GM21367 (cell line): ENCODE measurements around the gene NTN3.

ENCODE experiments used
- ATAC-seq: cut with Tn5 transposase; IDR thresholded peaks from one replicate; pipeline ENCODE4 v1.9.1; 2021; ENCODE audit not compliant: unreplicated experiment

Gene NTN3

DNA sequence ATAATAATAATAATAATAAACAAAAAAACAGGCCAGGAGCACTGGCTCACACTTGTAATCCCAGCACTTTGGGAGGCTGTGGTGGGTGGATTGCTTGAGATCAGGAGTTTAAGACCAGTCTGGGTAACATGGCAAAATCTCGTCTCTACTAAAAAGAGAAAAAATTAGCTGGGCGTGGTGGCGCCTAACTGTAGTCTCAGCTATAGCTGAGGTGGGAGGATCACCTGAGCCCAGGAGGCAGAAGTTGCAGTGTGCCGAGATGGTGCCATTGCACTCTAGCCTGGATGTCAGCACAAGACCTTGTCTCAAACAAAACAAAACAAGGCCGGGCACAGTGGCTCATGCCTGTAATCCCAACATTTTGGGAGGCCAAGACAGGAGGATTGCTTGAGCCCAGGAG is 23.9 kb downstream of the NTN3 start:
- no peak for ATAC-seq

DNA sequence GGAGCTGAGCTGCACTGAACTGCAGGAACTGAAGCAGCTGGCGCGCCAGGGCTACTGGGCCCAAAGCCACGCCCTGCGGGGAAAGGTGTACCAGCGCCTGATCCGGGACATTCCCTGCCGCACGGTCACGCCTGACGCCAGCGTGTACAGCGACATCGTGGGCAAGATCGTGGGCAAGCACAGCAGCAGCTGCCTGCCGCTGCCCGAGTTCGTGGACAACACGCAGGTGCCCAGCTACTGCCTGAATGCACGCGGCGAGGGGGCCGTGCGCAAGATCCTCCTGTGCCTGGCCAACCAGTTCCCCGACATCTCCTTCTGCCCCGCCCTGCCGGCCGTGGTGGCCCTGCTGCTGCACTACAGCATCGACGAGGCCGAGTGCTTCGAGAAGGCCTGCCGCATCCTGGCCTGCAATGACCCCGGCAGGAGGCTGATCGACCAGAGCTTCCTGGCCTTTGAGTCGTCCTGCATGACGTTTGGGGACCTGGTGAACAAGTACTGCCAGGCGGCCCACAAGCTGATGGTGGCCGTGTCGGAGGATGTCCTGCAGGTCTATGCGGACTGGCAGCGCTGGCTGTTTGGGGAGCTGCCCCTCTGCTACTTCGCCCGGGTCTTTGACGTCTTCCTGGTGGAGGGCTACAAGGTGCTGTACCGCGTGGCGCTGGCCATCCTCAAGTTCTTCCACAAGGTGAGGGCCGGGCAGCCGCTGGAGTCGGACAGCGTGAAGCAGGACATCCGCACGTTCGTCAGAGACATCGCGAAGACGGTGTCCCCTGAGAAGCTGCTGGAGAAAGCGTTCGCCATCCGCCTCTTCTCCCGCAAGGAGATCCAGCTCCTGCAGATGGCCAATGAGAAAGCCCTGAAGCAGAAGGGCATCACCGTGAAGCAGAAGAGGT is 25.4 kb downstream of the NTN3 start:
- ATAC-seq, result no peak

DNA sequence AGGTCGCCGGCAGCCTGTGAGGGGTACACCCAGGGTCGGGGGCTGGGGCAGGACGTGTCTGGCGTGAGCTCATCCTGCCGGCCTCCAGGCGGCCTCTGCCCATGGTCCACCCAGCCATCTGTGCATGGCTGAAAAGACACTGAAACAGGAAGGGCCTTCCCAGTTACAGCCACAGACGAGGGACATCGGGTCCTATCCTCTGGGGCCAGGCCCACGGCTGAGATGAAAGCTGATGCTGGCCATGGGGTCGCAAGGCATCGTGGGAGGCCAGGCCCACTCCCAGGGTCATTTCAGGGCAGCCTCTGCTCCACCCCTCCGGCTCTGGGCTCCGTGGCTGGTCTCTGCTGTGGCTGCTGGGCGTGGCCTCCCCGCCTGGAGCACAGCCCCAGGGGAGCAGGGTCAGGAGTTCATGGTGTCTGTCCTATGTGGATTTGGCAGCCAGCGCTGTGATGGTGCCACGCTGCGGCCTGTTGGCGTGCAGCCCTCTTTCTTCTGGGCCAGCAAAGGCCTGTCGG is 26.1 kb downstream of the NTN3 start:
- no peak for ATAC-seq

DNA sequence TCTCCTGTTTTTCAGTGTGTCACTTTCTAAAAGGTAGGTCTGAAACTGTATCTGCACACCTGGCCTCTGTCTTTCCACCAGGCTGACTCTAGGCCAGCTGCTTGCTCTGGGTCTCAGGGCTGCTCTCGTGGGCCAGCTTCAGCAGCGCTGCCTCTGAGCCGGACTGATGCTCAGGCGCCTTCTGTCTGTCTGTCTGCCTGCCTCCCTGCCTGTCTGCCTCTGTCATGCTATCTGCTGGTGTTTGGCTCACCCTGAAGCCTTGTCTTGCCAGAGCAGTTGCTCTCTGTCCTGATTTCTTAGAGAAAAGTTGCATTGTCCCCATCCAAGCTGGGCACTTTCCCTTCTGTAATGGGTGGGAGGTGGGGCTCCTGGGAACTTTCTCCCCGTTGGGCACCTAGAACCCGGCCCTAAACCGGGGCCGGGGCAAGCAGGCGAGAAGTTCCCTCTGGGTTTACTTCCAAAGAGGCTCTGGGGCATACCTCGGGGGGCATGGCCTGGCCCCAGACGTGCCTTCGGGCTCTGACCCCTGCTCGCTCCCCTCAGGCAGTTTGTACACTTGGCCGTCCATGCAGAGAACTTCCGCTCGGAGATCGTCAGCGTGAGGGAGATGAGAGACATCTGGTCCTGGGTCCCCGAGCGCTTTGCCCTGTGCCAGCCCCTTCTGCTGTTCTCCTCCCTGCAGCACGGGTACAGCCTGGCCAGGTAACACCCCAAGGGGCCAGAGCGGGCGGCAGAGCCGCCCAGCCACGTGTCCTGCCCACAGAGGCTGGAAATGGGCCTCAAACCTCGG is 26.8 kb downstream of the NTN3 start:
- no peak for ATAC-seq

GRCh38 chr16:2498531-2499253 is 27.6 kb downstream of the NTN3 start:
- no peak for ATAC-seq

DNA sequence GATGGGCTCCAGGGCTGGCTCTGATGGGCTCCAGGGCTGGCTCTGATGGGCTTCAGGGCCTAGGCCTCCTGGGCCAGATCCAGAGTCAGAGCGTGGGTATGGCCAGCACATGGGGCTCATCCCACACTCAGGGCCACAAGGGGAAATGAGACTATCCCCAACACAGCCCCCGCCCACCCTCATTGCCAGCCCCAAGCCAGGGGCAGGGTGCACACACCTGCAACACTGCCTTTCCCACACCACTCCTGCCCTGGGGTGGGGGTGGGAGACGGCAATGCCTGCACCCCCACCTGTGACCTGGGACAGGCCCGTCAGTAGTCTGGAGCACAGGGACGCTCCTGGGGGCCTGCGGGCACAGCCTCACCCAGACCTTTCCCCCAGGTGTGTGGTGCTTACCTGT is 28.4 kb downstream of the NTN3 start:
- no peak for ATAC-seq

GRCh38 chr16:2499890-2500429 is 28.9 kb downstream of the NTN3 start:
- no peak for ATAC-seq

DNA sequence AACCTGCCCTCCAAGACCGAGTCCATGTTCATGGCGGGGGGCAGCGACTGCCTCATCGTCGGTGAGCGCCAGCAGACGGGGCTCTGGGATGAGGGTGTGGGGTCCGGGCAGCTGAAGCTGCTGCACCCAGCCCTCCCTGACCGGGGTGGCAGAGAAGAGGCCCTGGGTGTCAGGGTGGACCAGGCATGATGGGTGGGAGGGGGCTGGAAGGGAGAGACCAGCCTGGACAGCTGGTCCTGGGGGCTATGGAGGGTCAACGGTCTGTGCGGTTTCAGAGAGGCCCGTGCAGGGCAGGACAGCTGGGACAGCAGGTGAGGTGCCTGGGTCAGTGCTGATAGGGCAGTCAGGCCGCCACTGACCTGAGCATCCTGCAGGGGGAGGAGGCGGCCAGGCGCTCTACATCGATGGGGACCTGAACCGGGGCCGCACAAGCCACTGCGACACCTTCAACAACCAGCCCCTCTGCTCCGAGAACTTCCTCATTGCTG is 29.4 kb downstream of the NTN3 start:
- ATAC-seq, result no peak

DNA sequence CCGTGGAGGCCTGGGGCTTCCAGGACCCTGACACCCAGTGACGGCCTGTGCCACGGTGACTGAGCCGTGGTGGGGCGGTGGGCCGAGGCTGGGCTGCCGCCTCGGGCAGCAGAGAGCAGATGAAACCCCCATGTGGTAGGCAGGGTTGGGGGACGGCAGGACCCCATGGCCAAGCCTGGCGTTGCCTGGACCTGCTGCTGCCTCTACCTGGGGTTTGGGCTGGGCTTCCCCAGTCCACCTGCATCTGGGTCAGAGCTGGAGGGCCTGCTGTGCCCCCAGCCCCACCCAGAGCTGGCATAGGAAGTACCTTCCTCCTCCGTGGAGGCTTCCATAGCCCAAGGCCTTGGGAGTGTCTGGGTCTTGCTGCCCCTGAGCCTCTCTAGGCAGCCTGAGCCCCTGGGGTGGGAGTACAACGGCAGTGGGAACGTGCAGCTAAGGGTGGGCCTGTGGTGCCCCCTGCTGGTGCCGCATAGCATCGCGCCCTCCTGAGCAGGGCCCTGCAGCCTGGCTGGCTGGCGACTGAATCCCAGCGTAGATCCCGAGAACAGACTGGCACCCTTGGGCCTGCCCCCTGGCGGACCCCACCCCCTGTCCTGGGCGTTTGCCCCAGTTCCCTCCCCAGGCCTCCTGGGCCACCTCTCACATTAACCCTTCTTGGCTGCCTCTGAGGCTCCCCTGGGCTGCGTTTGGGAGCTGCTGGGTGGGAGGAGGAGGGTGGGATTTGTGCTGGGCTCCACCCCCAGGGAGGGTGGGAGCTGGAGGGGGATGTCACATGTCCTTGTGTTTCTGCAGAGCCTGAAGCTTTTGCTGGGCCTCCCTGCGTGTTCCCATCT is 30.0 kb downstream of the NTN3 start:
- no peak for ATAC-seq

DNA sequence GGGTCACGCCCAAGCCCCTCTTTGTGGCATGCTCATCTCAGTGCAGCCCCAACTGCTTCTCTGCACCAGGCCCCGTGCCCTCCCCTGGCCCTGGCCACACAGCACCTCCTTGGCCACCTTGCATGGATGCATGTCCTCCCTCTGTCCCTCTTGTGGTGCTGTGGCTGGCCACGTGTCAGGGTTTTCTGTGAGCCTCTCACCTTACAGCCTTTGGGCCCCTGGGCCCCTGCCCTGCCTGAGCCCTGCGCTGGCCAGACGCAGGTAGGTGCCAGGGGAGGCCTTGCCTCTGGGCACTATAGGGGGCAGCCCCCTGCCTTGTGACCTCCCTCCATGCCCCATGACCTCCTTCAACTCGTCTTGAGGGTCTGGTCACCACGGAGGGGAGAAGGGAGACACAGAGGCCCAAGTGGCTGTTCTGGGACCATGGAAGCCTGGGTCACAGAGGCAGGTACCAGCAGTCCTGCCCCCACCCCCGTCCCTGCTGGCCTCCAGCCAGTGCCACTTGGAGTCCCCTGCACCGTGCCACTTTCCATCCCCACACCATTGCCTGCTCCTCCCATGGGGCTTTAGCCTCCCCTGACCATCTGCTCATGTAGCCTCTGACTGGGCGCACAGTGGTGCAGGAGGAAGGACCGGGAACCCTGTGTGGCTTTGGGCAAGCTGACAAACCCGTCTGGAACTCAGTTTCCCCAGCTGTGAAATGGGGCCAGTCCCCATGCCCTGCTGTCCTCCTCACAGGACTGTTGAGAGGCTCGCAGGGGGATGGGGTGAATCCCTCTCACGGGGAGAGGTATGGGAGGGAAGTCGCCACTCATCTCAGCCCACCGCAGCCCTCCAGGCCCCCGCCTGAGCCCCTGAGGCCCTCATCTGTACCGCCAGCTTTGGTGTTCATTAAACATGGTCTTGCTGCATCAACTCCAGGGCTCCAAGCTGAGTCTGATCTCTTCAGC is 31.1 kb downstream of the NTN3 start:
- ATAC-seq, result no peak

GRCh38 chr16:2505695-2506094 is 34.6 kb downstream of the NTN3 start:
- ATAC-seq, result no peak

GRCh38 chr16:2507052-2507659 is 36.1 kb downstream of the NTN3 start:
- ATAC-seq, result peak; percentile 54

DNA sequence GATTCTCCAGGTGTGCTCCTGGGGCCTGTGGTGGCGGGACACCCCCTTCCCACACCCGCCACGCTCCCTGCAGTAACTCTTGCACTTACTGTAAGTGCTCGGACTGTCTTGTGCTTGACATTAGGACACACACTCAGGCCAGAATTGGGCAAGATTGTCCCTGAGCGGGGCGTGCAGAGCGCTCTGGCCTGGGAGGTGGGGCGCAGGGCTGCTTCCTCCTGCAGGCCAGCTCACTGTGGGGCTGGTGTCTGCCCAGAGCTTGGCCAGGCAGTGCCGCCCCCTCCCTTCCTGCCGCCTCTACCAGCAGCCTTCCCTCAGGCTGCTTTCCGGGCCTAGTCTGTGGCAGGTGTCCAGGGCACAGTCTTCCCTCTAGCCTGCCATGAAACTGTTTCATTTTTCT is 36.6 kb downstream of the NTN3 start:
- no peak for ATAC-seq

DNA sequence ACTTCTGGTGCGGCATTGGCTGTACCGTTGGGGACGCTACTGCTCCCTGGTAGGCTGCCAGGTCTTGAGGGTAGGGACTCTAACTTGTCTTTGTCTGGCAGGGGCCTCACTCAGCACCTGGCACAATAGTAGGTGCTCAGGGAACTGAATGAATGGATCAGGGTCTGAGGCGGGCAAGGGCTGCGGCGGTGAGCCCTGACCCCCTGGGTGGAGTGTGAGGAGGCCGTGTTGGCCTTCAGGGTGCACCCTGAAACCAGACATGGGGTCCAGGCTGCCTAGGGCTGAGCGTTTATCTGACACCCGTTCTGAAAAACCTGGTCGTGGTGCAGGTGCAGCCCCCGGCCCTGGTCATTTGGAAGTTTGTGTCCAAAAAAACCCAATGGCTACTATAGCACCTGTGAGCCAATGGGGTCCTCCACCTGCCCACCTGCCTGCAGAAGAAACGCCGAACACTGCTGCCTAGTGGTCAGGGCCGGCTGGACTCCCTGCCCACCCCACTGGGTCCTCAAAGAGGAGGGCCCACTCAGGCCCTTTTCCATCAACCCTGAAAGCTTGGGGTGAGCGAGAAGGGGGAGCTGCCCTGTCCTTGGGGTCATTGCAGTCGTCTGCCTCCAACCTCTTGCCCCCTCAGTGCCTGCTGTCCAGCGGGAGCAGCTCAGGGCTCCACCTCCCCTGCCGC is 37.8 kb downstream of the NTN3 start:
- ATAC-seq, result no peak

- ATAC-seq, result no peak
Measured at GRCh38 chr16:2511128-2511800, 40.2 kb downstream of the NTN3 start.

GRCh38 chr16:2511996-2512734 is 41.1 kb downstream of the NTN3 start:
- no peak for ATAC-seq
